Ovary (tissue), 9 donors: ENCODE data around the gene GLT1D1. TPM values are rescaled to one million over a fixed set of nuclear protein-coding genes. Genes with fewer than 3 reads are reported as not detected.

Source experiments
- DNase-seq, 5 donors: peaks; one replicate each; pipeline ENCODE4 v3.0.0-alpha.2; 2019 to 2020
- H3K27ac ChIP-seq, 2 donors: fragments of 200-600 bp; one replicate each; pipeline versions ENCODE4 v1.5.1 to v1.8.0; 2019 to 2022
- H3K27me3 ChIP-seq: fragments of 200-600 bp; one replicate; pipeline ENCODE4 v1.8.0; 2022
- H3K36me3 ChIP-seq: fragments of 200-600 bp; sonication (generic); one replicate; pipeline ENCODE4 v1.5.1; 2019
- H3K4me1 ChIP-seq: one replicate; pipeline ENCODE4 v1.8.1; 2013; ENCODE audit warnings: mild to moderate bottlenecking, moderate library complexity; ENCODE audit not compliant: insufficient read depth
- H3K4me3 ChIP-seq: fragments of 200-600 bp; sonication (generic); one replicate; pipeline ENCODE4 v1.5.1; 2017
- H3K9me3 ChIP-seq, 2 donors: fragments of 200-600 bp in 1 of 2; sonication (generic) in 1 of 2; one replicate each; pipeline versions ENCODE4 v1.5.1 to v1.8.1; 2013 to 2019; ENCODE audit warnings: mild to moderate bottlenecking in 1 of 2, moderate library complexity in 1 of 2
- CTCF ChIP-seq, 3 donors: fragments of 450-650 bp in 2 of 3; fragments of 200-600 bp in 1 of 3; IDR thresholded peaks; one replicate each; pipeline versions ENCODE4 v1.5.1 to v1.8.0; 2016 to 2022; ENCODE audit warnings: antibody characterized with exemption in 3 of 3, mild to moderate bottlenecking in 1 of 3
- EP300 ChIP-seq: sonication (generic); formaldehyde crosslinking; IDR thresholded peaks from one replicate; pipeline ENCODE4 v1.6.1; 2017; ENCODE audit warnings: antibody characterized with exemption
- POLR2A ChIP-seq: fragments of 450-650 bp; IDR thresholded peaks from one replicate; pipeline ENCODE4 v1.6.1; 2017; ENCODE audit warnings: antibody characterized with exemption, mild to moderate bottlenecking, moderate library complexity
- WGBS, 3 donors: extraction: QIAGEN DNeasy Blood & Tissue Kit in 1 of 3; methylation state at CpG; one replicate each; pipeline versions ENCODE4 v1.1.5 to v1.1.7; 2013 to 2017; 5-methylcytosine and 5-hydroxymethylcytosine counted together
- intact Hi-C, 4 donors: fragments of 100-400 bp; cut with DNase I; formaldehyde crosslinking; loops; one replicate each; pipeline versions ENCODE4 v1.11.0 to v1.15.1; 2022 to 2023
- polyA plus RNA-seq, 2 donors: library from polyadenylated mRNA; stranded (reverse); fragments of 200-250 nt in 1 of 2; fragments of 350-450 nt in 1 of 2; fragmentation: Illumina TruSeq in 1 of 2; extraction: RNeasy Lipid Tissue Mini Kit (QIAGEN cat#74804) in 1 of 2; gene quantifications; one replicate each; pipeline ENCODE4 v1.2.3, GENCODE V29; 2013 to 2014
- total RNA-seq, 7 donors: library from RNA; depleted of rRNA in 2 of 7; stranded (reverse); fragments of >200 nt in 2 of 7; fragmentation: NEBNext Ultra II Directional in 3 of 7; extraction: Animal tissue kit (Norgen Biotek cat#: 25700) in 3 of 7; gene quantifications; one replicate each; pipeline versions ENCODE4 v1.1.0 to v1.2.4, GENCODE V29; 2016 to 2023
- donor health status: DM: no; HTN: no; CAD: no; lungs with moderate emphysema.
- donor health status: DM: no; HTN: no; CAD: no.
- donor health status: Bipolar disorder and iron deficiency.
- donor health status: DM: yes; HTN: yes; CAD: no.
- donor health status: DM: no; HTN: no; CAD: no.
- donor health status: DM: yes; HTN: yes; CAD: no.

Gene GLT1D1
- total and polyA plus RNA-seq, 9 donors = 0.12 to 0.61 (median 0.24) TPM; not detected in 1

GRCh38 chr12:129009833-129010622, 156.8 kb downstream of the GLT1D1 start:
- no peak overlapping the region for H3K27ac ChIP-seq
- DNase-seq = no peak
- 55 to 61% (median 60%) methylated on average over 5 of the region's 5 CpGs for WGBS, 3 donors
- intact Hi-C loops = loop anchor here in 1 of 4 donors (5.0 kb wide), 1 partner anchor 407 kb away; no protein-coding TSS in a partner anchor
- no peaks in the 10 kb centered on the region for H3K4me1 ChIP-seq
- no peaks in the 10 kb centered on the region for H3K9me3 ChIP-seq
- H3K4me3 ChIP-seq = no peak overlapping the region
- no peaks in the 10 kb centered on the region for H3K27me3 ChIP-seq
- TF ChIP-seq POLR2A = no peak
- no peak for TF ChIP-seq CTCF (IDR thresholded peaks at IDR 0.05)
- no peak for TF ChIP-seq EP300
- no peaks in the 10 kb centered on the region for H3K36me3 ChIP-seq

GRCh38 chr12:129016159-129016558, 162.9 kb downstream of the GLT1D1 start:
- Histone ChIP-seq H3K36me3 (no peaks in the 10 kb centered on the region), H3K27me3 (no peaks in the 10 kb centered on the region), H3K27ac (no peak overlapping the region), H3K4me3 (no peak overlapping the region), H3K4me1 (no peaks in the 10 kb centered on the region), H3K9me3 (no peaks in the 10 kb centered on the region)
- intact Hi-C loops = no loop called here
- WGBS, 3 donors = 52 to 59% (median 53%) methylated on average over 7 of the region's 7 CpGs
- DNase-seq = no peak
- no peak for TF ChIP-seq POLR2A
- no peak for TF ChIP-seq CTCF (IDR thresholded peaks at IDR 0.05)
- no peak for TF ChIP-seq EP300

GRCh38 chr12:129025055-129025454, 171.8 kb downstream of the GLT1D1 start:
- no peaks in the 10 kb centered on the region for H3K4me1 ChIP-seq
- TF ChIP-seq EP300 (no peak), POLR2A (no peak), CTCF (IDR thresholded peaks at IDR 0.05) (no peak)
- H3K27me3 ChIP-seq = no peaks in the 10 kb centered on the region
- WGBS, 3 donors = 79 to 92% (median 87%) methylated on average over 3 of the region's 3 CpGs
- no peak overlapping the region for H3K4me3 ChIP-seq
- H3K9me3 ChIP-seq = no peaks in the 10 kb centered on the region
- DNase-seq = no peak
- no peaks in the 10 kb centered on the region for H3K36me3 ChIP-seq
- H3K27ac ChIP-seq = no peak overlapping the region
- intact Hi-C loops = no loop called here

- DNase-seq = no peak
- Histone ChIP-seq H3K27ac (no peak overlapping the region), H3K9me3 (no peaks in the 10 kb centered on the region), H3K36me3 (no peaks in the 10 kb centered on the region), H3K4me1 (no peaks in the 10 kb centered on the region), H3K4me3 (no peak overlapping the region), H3K27me3 (no peaks in the 10 kb centered on the region)
- TF ChIP-seq POLR2A (no peak), EP300 (no peak), CTCF (IDR thresholded peaks at IDR 0.05) (no peak)
- WGBS, 3 donors = 18 to 27% (median 19%) methylated on average over 16 of the region's 16 CpGs
- intact Hi-C loops = no loop called here
These were observed 175.6 kb downstream of the GLT1D1 start for GRCh38 chr12:129028844-129029243.

Other genes starting within 250 kb of the GLT1D1 start
- gene SLC15A4, start 29.5 kb upstream of the GLT1D1 start, total RNA-seq = 10 to 100 TPM; 19.0 to 33.2 (median 24.7) TPM
- 10 to 100 TPM; 18.1 to 22.6 TPM for gene SLC15A4, start 29.5 kb upstream of the GLT1D1 start, polyA plus RNA-seq